ENCODE results near the gene MMP7. TPM values are rescaled to one million over a fixed set of nuclear protein-coding genes. Genes with fewer than 3 reads are reported as not detected.

The MMP7 gene
- total RNA-seq, 4 donors from 2014 or later = 1.2 TPM; not detected in 3

- H3K27me3 ChIP-seq = no peaks in the 10 kb centered on the region
- H3K4me1 ChIP-seq = peaks cover 0 to 5% of the 10 kb centered on the region in 2 donors
- no peak for DNase-seq
- no peak overlapping the region for H3K4me3 ChIP-seq (replicated peaks in 1 of 3)
- H3K36me3 ChIP-seq = no peaks in the 10 kb centered on the region
- 82 to 90% methylated on average over 5 of the region's 5 CpGs for WGBS, 2 donors
- no peak overlapping the region for H3K27ac ChIP-seq
- TF ChIP-seq POLR2A (IDR thresholded peaks at IDR 0.05) (no peak), CTCF (IDR thresholded peaks at IDR 0.05) (no peak)
- H3K9me3 ChIP-seq = no peaks in the 10 kb centered on the region
- intact Hi-C loops (cut with DNase I) = no loop called here
These were observed 37.0 kb downstream of the MMP7 start for GRCh38 chr11:102493524-102493923.

GRCh38 chr11:102491969-102492368, 38.6 kb downstream of the MMP7 start:
- intact Hi-C loops (cut with DNase I) = no loop called here
- 93 to 94% methylated on average over 2 of the region's 2 CpGs for WGBS, 2 donors

GRCh38 chr11:102489186-102490145, 41.1 kb downstream of the MMP7 start:
- no peak overlapping the region for H3K27ac ChIP-seq
- no peaks in the 10 kb centered on the region for H3K9me3 ChIP-seq
- H3K4me3 ChIP-seq (replicated peaks in 1 of 3) = no peak overlapping the region
- intact Hi-C loops (cut with DNase I) = no loop called here
- H3K36me3 ChIP-seq = no peaks in the 10 kb centered on the region
- 67 to 83% methylated on average over 5 of the region's 5 CpGs for WGBS, 2 donors
- peaks cover 0 to 8% of the 10 kb centered on the region in 2 donors for H3K4me1 ChIP-seq
- no peak for DNase-seq
- no peak for TF ChIP-seq CTCF (IDR thresholded peaks at IDR 0.05)
- TF ChIP-seq POLR2A (IDR thresholded peaks at IDR 0.05) = no peak
- H3K27me3 ChIP-seq = no peaks in the 10 kb centered on the region

More at GRCh38 chr11:102491969-102492368, 38.6 kb downstream of the MMP7 start:
- Histone ChIP-seq H3K4me3 (replicated peaks in 1 of 3) (no peak overlapping the region), H3K4me1 (peaks cover 0 to 8% of the 10 kb centered on the region in 2 donors), H3K27me3 (no peaks in the 10 kb centered on the region), H3K9me3 (no peaks in the 10 kb centered on the region), H3K27ac (no peak overlapping the region), H3K36me3 (no peaks in the 10 kb centered on the region)
- TF ChIP-seq POLR2A (IDR thresholded peaks at IDR 0.05) (no peak), CTCF (IDR thresholded peaks at IDR 0.05) (no peak)
- no peak for DNase-seq

GRCh38 chr11:102488208-102488607, 42.3 kb downstream of the MMP7 start:
- Histone ChIP-seq H3K36me3 (no peaks in the 10 kb centered on the region), H3K27ac (no peak overlapping the region), H3K27me3 (no peaks in the 10 kb centered on the region), H3K4me1 (peaks cover 0 to 3% of the 10 kb centered on the region in 2 donors), H3K9me3 (no peaks in the 10 kb centered on the region), H3K4me3 (replicated peaks in 1 of 3) (no peak overlapping the region)
- intact Hi-C loops (cut with DNase I) = no loop called here
- TF ChIP-seq POLR2A (IDR thresholded peaks at IDR 0.05) = no peak
- TF ChIP-seq CTCF (IDR thresholded peaks at IDR 0.05) = no peak
- 84 to 90% methylated on average over 3 of the region's 3 CpGs for WGBS, 2 donors
- DNase-seq = no peak

GRCh38 chr11:102487214-102487613, 43.3 kb downstream of the MMP7 start:
- H3K27me3 ChIP-seq = no peaks in the 10 kb centered on the region
- H3K4me3 ChIP-seq (replicated peaks in 1 of 3) = no peak overlapping the region
- no peak for TF ChIP-seq POLR2A (IDR thresholded peaks at IDR 0.05)
- TF ChIP-seq CTCF (IDR thresholded peaks at IDR 0.05) = no peak
- intact Hi-C loops (cut with DNase I) = no loop called here
- no peaks in the 10 kb centered on the region for H3K36me3 ChIP-seq
- H3K27ac ChIP-seq = no peak overlapping the region
- peaks cover 0 to 3% of the 10 kb centered on the region in 2 donors for H3K4me1 ChIP-seq
- no peaks in the 10 kb centered on the region for H3K9me3 ChIP-seq
- WGBS, 2 donors = 5 to 88% methylated on average over 1 of the region's 1 CpG
- no peak for DNase-seq

Data from thyroid gland (tissue), 4 donors.